Left lung (tissue), 10 donors: ENCODE measurements around the gene RHOU. TPM values are rescaled to one million over a fixed set of nuclear protein-coding genes. Genes with fewer than 3 reads are reported as not detected.
A peak's percentile ranks its signal among the peaks of the same experiment; 100 is the strongest.

Experiments used
- ATAC-seq: fragments of 200-7000 bp; cut with Tn5 transposase; one replicate; pipeline ENCODE4 v1.9.1; 2020; ENCODE audit warnings: moderate library complexity
- DNase-seq, 4 donors: peaks; one replicate each; pipeline ENCODE4 v3.0.0-alpha.2; 2013 to 2020
- H3K27ac ChIP-seq, 2 donors: fragments of 200-600 bp; sonication (generic) in 1 of 2; one replicate each; pipeline versions ENCODE4 v1.5.0 to v1.8.0; 2020 to 2021
- H3K27me3 ChIP-seq, 2 donors: fragments of 200-600 bp; sonication (generic) in 1 of 2; one replicate each; pipeline versions ENCODE4 v1.5.0 to v1.8.0; 2020 to 2021
- H3K36me3 ChIP-seq, 2 donors: fragments of 200-600 bp; sonication (generic) in 1 of 2; one replicate each; pipeline versions ENCODE4 v1.5.0 to v1.8.0; 2020 to 2021
- H3K4me1 ChIP-seq, 2 donors: fragments of 200-600 bp; one replicate each; pipeline ENCODE4 v1.8.0; 2021
- H3K4me3 ChIP-seq, 2 donors: fragments of 200-600 bp; sonication (generic) in 1 of 2; one replicate each; pipeline versions ENCODE4 v1.5.0 to v1.8.0; 2020 to 2021; ENCODE audit warnings: mild to moderate bottlenecking in 1 of 2
- H3K9me3 ChIP-seq, 2 donors: fragments of 200-600 bp; sonication (generic) in 1 of 2; one replicate each; pipeline versions ENCODE4 v1.5.0 to v1.8.0; 2020 to 2021
- intact Hi-C, 2 donors: fragments of 100-400 bp; cut with DNase I; formaldehyde crosslinking; loops; one replicate each; pipeline versions ENCODE4 v1.11.2 to v1.14.2; 2022
- polyA plus RNA-seq, 6 donors: library from polyadenylated mRNA; unstranded; fragments of 120-200 nt; gene quantifications; one replicate each; pipeline ENCODE4 v1.2.1, GENCODE V29; 2013; ENCODE audit not compliant: insufficient read length in 6 of 6
- total RNA-seq, 2 donors: library from RNA; stranded (reverse); fragmentation: NEBNext Ultra II Directional; extraction: Animal tissue kit (Norgen Biotek cat#: 25700); gene quantifications; one replicate each; pipeline ENCODE4 v1.2.1, GENCODE V29; 2021
- TF ChIP-seq, protein P1 (sequence below), 2 donors: fragments of 200-600 bp; sonication (generic) in 1 of 2; IDR thresholded peaks; one replicate each; pipeline versions ENCODE4 v1.5.0 to v1.8.0; 2021; ENCODE audit warnings: antibody characterized with exemption in 2 of 2
- donor health status: DM: no; HTN: yes; CAD: no.
- donor health status: DM: no; HTN: no; CAD: no.

RHOU gene
- total and polyA plus RNA-seq, 8 donors: 18.1 to 69.4 (median 59.7) TPM

DNA sequence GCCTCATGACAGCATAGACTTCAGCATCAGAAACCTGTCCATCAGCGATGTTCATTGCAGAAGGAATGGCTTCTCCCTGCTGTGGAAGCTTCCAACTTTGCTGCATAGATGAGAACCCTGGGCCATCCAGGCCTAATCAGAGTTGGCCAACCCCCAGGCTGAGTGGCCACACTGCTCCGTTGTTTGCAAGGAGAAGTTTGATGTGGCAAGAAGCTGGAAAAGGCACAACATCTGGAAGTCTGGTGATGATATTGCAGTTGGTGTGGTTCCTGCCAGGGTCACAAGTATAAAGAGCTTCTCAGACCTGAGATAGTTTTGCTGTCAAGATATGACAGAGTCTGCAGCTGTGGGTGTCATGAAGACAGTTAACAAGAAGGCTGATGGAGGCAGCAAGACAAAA is 41.2 kb downstream of the RHOU start:
- DNase-seq (no peak), ATAC-seq (no peak)
- Histone ChIP-seq H3K4me3 (no peak overlapping the region), H3K9me3 (no peaks in the 10 kb centered on the region), H3K36me3 (no peaks in the 10 kb centered on the region), H3K27ac (no peak overlapping the region), H3K27me3 (no peaks in the 10 kb centered on the region), H3K4me1 (peaks cover 0 to 13% of the 10 kb centered on the region in 2 donors)
- TF ChIP-seq, protein P1, sequence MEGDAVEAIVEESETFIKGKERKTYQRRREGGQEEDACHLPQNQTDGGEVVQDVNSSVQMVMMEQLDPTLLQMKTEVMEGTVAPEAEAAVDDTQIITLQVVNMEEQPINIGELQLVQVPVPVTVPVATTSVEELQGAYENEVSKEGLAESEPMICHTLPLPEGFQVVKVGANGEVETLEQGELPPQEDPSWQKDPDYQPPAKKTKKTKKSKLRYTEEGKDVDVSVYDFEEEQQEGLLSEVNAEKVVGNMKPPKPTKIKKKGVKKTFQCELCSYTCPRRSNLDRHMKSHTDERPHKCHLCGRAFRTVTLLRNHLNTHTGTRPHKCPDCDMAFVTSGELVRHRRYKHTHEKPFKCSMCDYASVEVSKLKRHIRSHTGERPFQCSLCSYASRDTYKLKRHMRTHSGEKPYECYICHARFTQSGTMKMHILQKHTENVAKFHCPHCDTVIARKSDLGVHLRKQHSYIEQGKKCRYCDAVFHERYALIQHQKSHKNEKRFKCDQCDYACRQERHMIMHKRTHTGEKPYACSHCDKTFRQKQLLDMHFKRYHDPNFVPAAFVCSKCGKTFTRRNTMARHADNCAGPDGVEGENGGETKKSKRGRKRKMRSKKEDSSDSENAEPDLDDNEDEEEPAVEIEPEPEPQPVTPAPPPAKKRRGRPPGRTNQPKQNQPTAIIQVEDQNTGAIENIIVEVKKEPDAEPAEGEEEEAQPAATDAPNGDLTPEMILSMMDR (IDR thresholded peaks at IDR 0.05): no peak
- intact Hi-C loops: no loop called here

DNA sequence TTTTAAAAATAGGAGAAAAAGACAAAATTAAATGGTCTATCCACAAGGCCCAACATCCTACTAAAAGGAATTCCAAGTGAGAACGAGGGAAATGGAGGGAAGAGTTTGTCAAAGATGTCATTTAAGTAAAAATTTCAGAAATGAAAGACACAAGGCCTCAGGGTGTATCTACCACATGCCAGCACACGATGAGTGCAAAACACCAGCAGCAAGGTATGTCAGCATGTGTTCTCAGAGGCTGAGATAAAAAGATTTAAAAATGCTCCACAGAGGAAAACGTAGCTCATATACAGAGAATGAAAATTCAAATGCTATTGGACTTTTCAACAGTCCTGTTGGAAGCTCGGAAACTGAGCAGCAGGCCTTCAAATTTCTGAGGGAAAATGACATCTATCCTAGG is 42.0 kb downstream of the RHOU start:
- H3K4me1 ChIP-seq: peaks cover 0 to 13% of the 10 kb centered on the region in 2 donors
- no peak overlapping the region for H3K27ac ChIP-seq
- intact Hi-C loops: no loop called here
- H3K36me3 ChIP-seq: no peaks in the 10 kb centered on the region
- no peak for ATAC-seq
- no peaks in the 10 kb centered on the region for H3K9me3 ChIP-seq
- H3K27me3 ChIP-seq: no peaks in the 10 kb centered on the region
- TF ChIP-seq, protein P1 (IDR thresholded peaks at IDR 0.05): no peak
- H3K4me3 ChIP-seq: no peak overlapping the region
- DNase-seq: no peak

DNA sequence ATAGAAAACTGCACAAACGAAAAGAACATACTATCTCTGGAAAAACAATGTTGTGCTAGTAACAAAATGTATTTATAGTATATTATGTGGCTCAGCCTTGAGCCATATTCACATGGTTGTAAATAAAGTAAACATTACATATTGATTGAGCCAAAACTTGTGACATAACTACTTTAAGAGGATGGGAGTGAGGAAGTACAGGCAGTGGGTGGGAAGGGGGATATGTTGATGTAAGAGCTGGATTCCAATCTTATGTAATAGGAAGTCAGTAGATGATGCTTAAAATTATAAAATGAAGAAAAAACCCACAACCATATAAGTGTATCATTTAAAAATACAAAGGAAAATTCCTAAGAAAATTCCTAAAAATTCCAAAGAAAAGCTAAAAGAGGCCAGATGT is 42.7 kb downstream of the RHOU start:
- no peak for DNase-seq
- no peaks in the 10 kb centered on the region for H3K27me3 ChIP-seq
- H3K4me3 ChIP-seq: no peak overlapping the region
- no peaks in the 10 kb centered on the region for H3K36me3 ChIP-seq
- ATAC-seq: no peak
- intact Hi-C loops: no loop called here
- no peak overlapping the region for H3K27ac ChIP-seq
- TF ChIP-seq, protein P1 (IDR thresholded peaks at IDR 0.05): no peak
- H3K9me3 ChIP-seq: no peaks in the 10 kb centered on the region
- peaks cover 0 to 13% of the 10 kb centered on the region in 2 donors for H3K4me1 ChIP-seq

DNA sequence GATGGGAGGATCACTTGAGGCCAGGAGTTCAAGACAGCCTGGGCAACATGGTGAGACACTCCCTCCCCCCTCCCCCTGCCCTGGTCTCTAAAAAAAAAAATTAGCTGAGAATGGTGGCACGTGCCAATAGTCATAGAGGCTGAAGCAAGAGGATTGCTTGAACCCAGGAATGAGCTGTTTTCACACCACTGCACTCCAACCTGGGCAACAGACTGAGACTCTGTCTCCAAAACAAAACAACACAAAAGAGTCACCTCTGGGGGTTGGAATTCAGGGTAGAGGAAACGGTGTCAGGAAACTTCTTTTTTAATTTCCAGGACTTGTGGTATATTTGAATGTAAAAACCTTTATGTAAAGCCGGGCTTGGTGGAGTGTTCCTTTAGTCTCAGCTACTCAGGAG is 43.2 kb downstream of the RHOU start:
- no peaks in the 10 kb centered on the region for H3K27me3 ChIP-seq
- ATAC-seq: no peak
- intact Hi-C loops: no loop called here

DNA sequence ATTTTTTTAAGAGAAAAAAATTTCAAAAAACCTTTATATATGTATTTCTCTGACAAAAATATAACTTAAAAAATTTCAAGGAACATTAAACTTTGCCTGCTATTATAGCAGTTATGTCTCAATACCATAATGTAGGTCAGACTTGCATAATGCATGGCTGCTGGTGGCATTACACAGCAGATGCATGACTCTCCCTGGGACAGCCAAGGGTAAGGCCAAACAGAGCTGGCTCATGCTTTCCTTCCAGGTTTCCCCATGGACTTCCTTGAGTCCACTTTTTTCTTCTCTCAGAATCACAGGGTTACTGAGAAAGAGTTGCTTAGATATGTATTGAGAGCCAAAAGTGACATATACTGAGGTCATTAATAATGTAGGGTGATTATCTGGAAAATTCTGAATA is 43.7 kb downstream of the RHOU start:
- H3K4me3 ChIP-seq: no peak overlapping the region
- peaks cover 0 to 13% of the 10 kb centered on the region in 2 donors for H3K4me1 ChIP-seq
- no peak for ATAC-seq

More for the DNA sequence above, 43.2 kb downstream of the RHOU start:
- Histone ChIP-seq H3K27ac (no peak overlapping the region), H3K9me3 (no peaks in the 10 kb centered on the region), H3K4me1 (peaks cover 0 to 13% of the 10 kb centered on the region in 2 donors), H3K4me3 (no peak overlapping the region), H3K36me3 (no peaks in the 10 kb centered on the region)
- DNase-seq: no peak
- TF ChIP-seq, protein P1 (IDR thresholded peaks at IDR 0.05): no peak

More for the DNA sequence above, 43.7 kb downstream of the RHOU start:
- H3K9me3 ChIP-seq: no peaks in the 10 kb centered on the region
- peak in 1 of 4 donors; percentile 39 for DNase-seq
- H3K27ac ChIP-seq: no peak overlapping the region
- intact Hi-C loops: no loop called here
- TF ChIP-seq, protein P1 (IDR thresholded peaks at IDR 0.05): no peak
- no peaks in the 10 kb centered on the region for H3K36me3 ChIP-seq
- H3K27me3 ChIP-seq: no peaks in the 10 kb centered on the region
